HUES6 (cell line): ENCODE results near the gene SLC2A6.

Experiments used
- H3K27ac ChIP-seq: 2 replicates; pipeline ENCODE4 v1.7.0; 2013; ENCODE audit warnings: low read depth, mild to moderate bottlenecking, low read length, inconsistent platforms
- H3K27me3 ChIP-seq: 2 replicates; pipeline ENCODE4 v1.6.1; 2013; ENCODE audit warnings: low read length; ENCODE audit not compliant: control insufficient read depth, insufficient read depth
- H3K36me3 ChIP-seq: 2 replicates; pipeline ENCODE4 v1.6.1; 2013; ENCODE audit warnings: low read length; ENCODE audit not compliant: control insufficient read depth, insufficient read depth
- H3K4me1 ChIP-seq: 2 replicates; pipeline ENCODE4 v1.6.1; 2013; ENCODE audit warnings: low read length; ENCODE audit not compliant: control insufficient read depth, insufficient read depth
- H3K4me3 ChIP-seq: 2 replicates; pipeline ENCODE4 v1.5.1; 2013; ENCODE audit warnings: low read depth, low read length
- H3K9ac ChIP-seq: one replicate; pipeline ENCODE4 v1.6.1; 2013; ENCODE audit warnings: mild to moderate bottlenecking, low read length
- H3K9me3 ChIP-seq: 2 replicates; pipeline ENCODE4 v1.6.1; 2013; ENCODE audit warnings: low read depth, low read length; ENCODE audit not compliant: control insufficient read depth, insufficient read depth

The SLC2A6 gene

DNA sequence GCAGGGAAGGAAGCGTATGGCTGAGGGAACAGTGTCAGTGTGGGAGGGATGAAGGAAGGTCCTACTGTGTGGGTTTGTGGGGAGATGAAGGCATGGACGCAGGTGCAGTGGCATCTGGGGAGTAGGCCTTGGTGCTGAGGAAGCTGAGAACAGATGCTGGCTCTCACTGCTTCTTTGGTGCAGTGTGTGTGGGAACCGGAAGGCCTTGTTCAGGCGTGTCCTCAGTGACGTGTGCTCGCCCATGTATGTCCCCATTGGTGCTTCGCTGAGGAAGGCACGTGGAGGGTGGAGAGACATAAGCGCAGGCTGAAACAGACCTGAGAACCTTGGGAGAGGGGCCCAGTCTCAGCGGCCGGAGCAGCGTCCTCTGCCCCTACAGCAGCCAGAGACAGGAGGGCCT is 38.0 kb downstream of the SLC2A6 start:
- no peak overlapping the region for H3K4me3 ChIP-seq
- no peaks in the 10 kb centered on the region for H3K9me3 ChIP-seq
- no peaks in the 10 kb centered on the region for H3K4me1 ChIP-seq
- no peaks in the 10 kb centered on the region for H3K36me3 ChIP-seq
- H3K27me3 ChIP-seq = no peaks in the 10 kb centered on the region
- no peak overlapping the region for H3K9ac ChIP-seq
- no peak overlapping the region for H3K27ac ChIP-seq

DNA sequence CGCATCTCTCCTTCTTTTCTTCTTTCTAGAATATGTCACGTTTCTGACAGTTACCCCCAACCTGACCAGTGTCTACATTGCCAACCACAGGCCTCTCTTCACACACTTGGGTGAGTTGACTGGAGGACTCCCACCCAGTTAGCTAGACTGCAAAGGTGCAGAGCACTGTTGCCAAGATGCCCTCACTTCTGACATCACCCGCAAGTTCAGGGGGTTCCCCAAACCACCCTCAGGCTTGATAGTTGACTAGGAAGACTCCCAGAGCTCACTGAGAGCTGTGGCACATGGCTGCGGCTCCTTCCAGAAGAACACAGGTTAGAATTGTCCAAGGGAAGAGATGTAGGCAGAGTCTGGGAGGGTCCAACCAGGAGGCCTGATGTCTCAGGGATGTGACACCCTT is 39.6 kb downstream of the SLC2A6 start:
- Histone ChIP-seq H3K4me3 (no peak overlapping the region), H3K27ac (no peak overlapping the region), H3K9ac (no peak overlapping the region), H3K36me3 (no peaks in the 10 kb centered on the region), H3K4me1 (no peaks in the 10 kb centered on the region), H3K27me3 (no peaks in the 10 kb centered on the region), H3K9me3 (no peaks in the 10 kb centered on the region)

DNA sequence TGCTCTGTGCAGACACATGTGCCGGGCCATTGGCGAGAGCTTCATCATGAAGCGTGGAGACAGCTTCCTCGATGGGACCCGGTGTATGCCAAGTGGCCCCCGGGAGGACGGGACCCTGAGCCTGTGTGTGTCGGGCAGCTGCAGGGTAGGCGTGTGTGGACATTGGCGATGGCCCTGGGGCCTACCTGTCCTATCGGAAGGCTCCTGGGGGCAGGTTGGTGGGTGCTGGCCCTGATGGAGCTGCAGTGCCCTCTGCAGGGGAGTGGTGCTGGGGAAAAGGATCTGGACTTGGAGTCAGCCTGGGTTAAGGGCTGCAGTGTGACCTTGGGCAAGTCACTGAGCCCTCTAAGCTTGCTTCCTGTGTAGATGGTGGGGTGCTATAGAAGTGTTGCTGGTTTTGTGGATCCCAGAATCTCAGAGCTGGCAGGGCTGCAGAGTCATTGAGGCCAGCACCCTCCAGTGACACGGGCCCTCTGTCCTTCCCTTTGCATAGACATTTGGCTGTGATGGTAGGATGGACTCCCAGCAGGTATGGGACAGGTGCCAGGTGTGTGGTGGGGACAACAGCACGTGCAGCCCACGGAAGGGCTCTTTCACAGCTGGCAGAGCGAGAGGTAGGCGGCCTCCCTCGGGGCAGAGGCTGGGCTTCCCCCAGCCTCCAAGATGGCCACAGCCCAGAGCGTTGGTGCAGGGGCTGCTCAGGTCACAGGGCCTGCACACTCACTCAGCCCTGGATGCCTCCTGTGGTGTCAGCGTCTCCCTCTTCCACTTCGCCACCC is 41.0 kb downstream of the SLC2A6 start:
- Histone ChIP-seq H3K9me3 (no peaks in the 10 kb centered on the region), H3K4me3 (no peak overlapping the region), H3K27me3 (no peaks in the 10 kb centered on the region), H3K27ac (no peak overlapping the region), H3K4me1 (no peaks in the 10 kb centered on the region), H3K9ac (no peak overlapping the region), H3K36me3 (no peaks in the 10 kb centered on the region)

DNA sequence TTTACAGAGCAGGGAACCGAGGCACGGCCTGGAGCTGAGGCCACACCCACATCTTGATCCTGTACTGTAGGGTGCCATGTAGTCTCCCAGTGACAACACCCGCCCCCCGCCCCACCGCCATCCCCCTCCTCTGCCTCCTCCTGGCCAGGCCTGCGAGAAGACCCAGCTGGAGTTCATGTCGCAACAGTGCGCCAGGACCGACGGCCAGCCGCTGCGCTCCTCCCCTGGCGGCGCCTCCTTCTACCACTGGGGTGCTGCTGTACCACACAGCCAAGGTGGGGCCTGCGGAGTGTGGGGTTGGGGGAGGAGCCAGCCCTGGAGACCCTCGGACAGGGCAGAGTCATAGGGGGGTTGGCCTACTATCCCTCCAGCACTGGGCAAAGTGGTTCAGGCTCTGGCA is 42.2 kb downstream of the SLC2A6 start:
- Histone ChIP-seq H3K9me3 (no peaks in the 10 kb centered on the region), H3K27ac (no peak overlapping the region), H3K4me3 (no peak overlapping the region), H3K27me3 (no peaks in the 10 kb centered on the region), H3K36me3 (no peaks in the 10 kb centered on the region), H3K9ac (no peak overlapping the region), H3K4me1 (no peaks in the 10 kb centered on the region)

DNA sequence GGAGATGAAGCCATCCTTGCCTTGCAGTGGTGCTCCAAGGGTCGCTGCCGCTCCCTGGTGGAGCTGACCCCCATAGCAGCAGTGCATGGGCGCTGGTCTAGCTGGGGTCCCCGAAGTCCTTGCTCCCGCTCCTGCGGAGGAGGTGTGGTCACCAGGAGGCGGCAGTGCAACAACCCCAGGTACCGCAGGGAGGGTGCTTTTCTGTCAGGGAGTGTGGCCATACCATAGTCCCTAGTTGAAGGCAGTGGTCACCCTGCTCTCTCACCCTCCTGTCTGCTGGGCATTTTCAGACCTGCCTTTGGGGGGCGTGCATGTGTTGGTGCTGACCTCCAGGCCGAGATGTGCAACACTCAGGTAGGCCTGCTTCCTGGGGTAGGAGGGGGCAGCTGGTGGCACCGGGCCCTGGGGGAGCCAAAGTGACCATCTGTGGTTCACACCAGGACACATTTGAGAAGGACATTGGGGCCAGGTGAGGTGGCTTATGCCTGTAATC is 45.5 kb downstream of the SLC2A6 start:
- Histone ChIP-seq H3K9ac (no peak overlapping the region), H3K27me3 (peaks cover 4% of the 10 kb centered on the region), H3K27ac (no peak overlapping the region), H3K4me1 (no peaks in the 10 kb centered on the region), H3K36me3 (no peaks in the 10 kb centered on the region), H3K4me3 (no peak overlapping the region), H3K9me3 (no peaks in the 10 kb centered on the region)

DNA sequence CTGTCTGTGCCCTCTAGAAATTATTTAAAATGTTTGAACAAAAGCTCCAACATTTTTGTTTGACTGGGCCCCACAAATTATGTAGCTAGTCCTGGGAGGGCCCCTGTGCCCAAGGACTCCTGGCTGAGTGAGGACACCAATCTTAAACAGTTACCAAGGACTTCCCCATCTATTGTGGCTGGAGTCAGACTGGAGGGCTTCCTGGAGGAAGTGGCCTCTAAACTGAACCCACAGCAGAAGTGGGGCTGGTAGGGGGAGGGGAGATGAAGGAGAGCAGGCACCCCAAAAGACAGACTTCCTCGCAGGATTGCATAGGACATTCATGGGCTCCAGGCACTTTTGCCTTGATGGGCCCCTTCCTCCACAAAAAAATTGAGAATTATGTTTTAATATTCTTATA is 48.7 kb downstream of the SLC2A6 start:
- Histone ChIP-seq H3K9ac (no peak overlapping the region), H3K9me3 (no peaks in the 10 kb centered on the region), H3K4me3 (peak overlapping the region; percentile 60), H3K4me1 (peaks cover 7% of the 10 kb centered on the region; the same call in 1 of the 2 replicates), H3K27me3 (peaks cover 4% of the 10 kb centered on the region), H3K27ac (no peak overlapping the region), H3K36me3 (peaks cover 6% of the 10 kb centered on the region; the same call in 1 of the 2 replicates)

DNA sequence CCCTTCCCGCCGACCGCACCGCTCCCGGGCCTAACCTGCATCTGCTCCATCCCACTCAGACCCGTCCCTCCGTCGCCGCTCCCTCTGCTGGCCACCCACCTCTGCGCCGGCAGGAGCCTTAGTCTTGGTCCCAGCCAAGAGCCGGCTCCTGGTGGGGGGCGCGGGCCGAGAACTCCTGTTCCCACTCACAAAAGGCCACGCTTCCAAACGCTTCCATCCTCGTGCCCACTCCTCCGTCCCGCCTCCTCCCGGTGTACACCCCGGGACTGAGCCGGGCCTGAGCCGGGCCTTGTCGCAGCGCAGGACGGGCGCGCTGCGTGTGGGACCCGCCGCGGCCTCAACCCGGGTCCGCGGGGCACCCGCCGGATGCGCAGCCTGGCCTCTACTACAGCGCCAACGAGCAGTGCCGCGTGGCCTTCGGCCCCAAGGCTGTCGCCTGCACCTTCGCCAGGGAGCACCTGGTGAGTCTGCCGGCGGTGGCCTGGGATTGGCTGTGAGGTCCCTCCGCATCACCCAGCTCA is 49.2 kb downstream of the SLC2A6 start:
- Histone ChIP-seq H3K4me1 (peaks cover 7% of the 10 kb centered on the region; the same call in 1 of the 2 replicates), H3K27me3 (peaks cover 4% of the 10 kb centered on the region), H3K4me3 (peak overlapping the region; percentile 60), H3K27ac (no peak overlapping the region), H3K9ac (peak overlapping the region; percentile 21), H3K36me3 (peaks cover 6% of the 10 kb centered on the region; the same call in 1 of the 2 replicates), H3K9me3 (no peaks in the 10 kb centered on the region)

DNA sequence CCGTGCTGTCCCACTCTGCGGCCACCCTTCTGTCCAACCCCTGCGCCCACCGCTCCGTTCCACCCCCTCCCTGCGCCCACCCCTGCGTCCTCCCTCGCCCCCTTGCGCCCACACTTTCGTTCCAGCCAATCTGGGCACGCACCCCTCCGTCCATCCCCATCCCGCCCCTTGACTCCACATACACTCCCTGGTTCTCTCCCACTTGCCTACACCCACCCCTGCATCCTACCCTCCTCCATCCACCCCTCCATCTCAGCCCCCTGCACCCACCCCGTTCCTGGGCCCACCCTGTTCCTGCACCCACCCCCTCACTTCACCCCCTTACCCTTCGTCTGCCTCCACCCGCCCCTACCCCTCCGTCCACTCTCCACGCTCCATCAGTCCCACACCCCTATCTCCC is 49.7 kb downstream of the SLC2A6 start:
- Histone ChIP-seq H3K9me3 (no peaks in the 10 kb centered on the region), H3K36me3 (peaks cover 6% of the 10 kb centered on the region; the same call in 1 of the 2 replicates), H3K27me3 (peaks cover 4% of the 10 kb centered on the region), H3K4me1 (peaks cover 7% of the 10 kb centered on the region; the same call in 1 of the 2 replicates), H3K9ac (no peak overlapping the region), H3K4me3 (peak overlapping the region; percentile 60), H3K27ac (no peak overlapping the region)

DNA sequence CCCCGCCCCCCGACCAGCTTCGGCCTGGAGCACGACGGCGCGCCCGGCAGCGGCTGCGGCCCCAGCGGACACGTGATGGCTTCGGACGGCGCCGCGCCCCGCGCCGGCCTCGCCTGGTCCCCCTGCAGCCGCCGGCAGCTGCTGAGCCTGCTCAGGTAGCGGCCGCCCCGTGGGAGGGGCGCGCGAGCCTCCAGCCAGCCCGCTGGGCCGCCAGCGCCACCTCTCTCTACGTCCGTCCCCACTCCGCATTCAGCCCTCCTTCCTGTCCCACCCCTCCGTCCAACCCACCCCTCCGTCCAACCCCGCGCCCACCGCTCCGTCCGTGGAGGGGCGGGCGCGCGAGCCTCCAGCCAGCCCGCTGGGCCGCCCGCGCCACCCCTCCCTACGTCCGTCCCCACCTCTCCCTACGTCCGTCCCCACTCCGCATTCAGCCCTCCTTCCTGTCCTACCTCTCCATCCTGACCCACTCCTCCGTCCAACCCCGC is 50.2 kb downstream of the SLC2A6 start:
- peak overlapping the region; percentile 60 for H3K4me3 ChIP-seq
- no peak overlapping the region for H3K27ac ChIP-seq
- peaks cover 6% of the 10 kb centered on the region; the same call in 1 of the 2 replicates for H3K36me3 ChIP-seq
- no peak overlapping the region for H3K9ac ChIP-seq
- no peaks in the 10 kb centered on the region for H3K9me3 ChIP-seq
- H3K4me1 ChIP-seq = peaks cover 7% of the 10 kb centered on the region; the same call in 1 of the 2 replicates
- H3K27me3 ChIP-seq = peaks cover 4% of the 10 kb centered on the region

DNA sequence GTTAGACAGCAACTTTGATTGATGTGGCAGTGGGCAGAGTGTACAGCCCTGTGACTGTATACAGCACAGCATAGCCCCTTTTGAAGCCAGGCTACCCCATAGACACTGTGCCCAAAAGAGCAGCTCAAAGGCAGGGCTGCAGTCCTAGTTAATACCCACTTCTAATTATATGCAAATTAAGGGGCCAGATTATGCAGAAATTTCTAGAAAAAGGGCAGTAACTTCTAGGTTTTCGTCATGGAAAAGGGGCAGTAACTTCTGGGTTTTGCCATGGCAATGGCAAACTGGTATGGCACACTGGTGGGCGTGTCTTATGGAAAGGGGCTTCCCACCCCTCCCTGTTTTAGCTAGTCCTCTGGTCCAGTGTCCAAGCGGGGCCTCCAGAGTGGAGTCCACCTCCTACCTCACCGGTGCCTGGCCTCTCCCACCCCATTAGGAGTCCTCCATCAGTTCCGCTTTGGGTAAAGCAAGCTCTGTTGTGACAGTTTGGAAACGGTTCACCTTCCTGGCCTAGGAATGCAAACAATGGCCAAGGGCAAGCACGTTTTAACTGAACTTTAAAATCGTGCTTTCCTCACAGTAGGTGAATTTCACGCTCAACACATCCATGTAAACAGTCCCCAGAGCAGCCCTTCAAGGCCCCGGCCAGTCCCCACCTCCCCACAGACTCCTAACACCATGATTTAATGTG is 51.1 kb downstream of the SLC2A6 start:
- H3K27ac ChIP-seq = no peak overlapping the region
- peaks cover 4% of the 10 kb centered on the region for H3K27me3 ChIP-seq
- H3K4me3 ChIP-seq = peak overlapping the region; percentile 60
- peaks cover 7% of the 10 kb centered on the region; the same call in 1 of the 2 replicates for H3K4me1 ChIP-seq
- H3K36me3 ChIP-seq = peaks cover 6% of the 10 kb centered on the region; the same call in 1 of the 2 replicates
- H3K9ac ChIP-seq = no peak overlapping the region
- no peaks in the 10 kb centered on the region for H3K9me3 ChIP-seq

DNA sequence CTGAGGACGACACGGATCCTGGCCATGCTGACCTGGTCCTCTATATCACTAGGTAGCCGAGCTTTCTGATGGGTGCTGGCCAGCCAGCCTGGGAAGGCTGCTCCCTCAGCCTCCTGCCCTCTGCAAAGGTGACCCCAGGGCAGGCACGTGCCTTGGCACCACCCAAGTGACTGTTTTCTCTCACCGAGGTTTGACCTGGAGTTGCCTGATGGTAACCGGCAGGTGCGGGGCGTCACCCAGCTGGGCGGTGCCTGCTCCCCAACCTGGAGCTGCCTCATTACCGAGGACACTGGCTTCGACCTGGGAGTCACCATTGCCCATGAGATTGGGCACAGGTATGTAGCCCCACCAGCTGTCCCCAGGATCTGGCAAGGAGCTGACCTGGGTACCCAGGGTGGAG is 52.9 kb downstream of the SLC2A6 start:
- Histone ChIP-seq H3K4me1 (peaks cover 18% of the 10 kb centered on the region; the same call in 1 of the 2 replicates), H3K9ac (no peak overlapping the region), H3K27me3 (peaks cover 4% of the 10 kb centered on the region), H3K9me3 (no peaks in the 10 kb centered on the region), H3K36me3 (peaks cover 6% of the 10 kb centered on the region; the same call in 1 of the 2 replicates), H3K27ac (no peak overlapping the region), H3K4me3 (no peak overlapping the region)
